HCT116 (cell line): ENCODE measurements around the gene AGPAT3. TPM values are rescaled to one million over a fixed set of nuclear protein-coding genes. Genes with fewer than 3 reads are reported as not detected.

ENCODE experiments used
- ATAC-seq: fragments of 200-7000 bp; cut with Tn5 transposase; 2 replicates; pipeline ENCODE4 v1.9.1; 2020; ENCODE audit warnings: mild to moderate bottlenecking, moderate library complexity
- BruUV-seq: library from RNA; stranded (reverse); fragments of 400-500 nt; replicated peaks from 2 replicates; lab custom pipeline; 2021; lab: Mats Ljungman, UMichigan
- CTCF ChIA-PET: fragments of 300-600 bp; sonication (Branson Sonifier 250); formaldehyde crosslinking; loops from one replicate; lab custom pipeline; 2021; ENCODE audit warnings: antibody characterized with exemption; lab: Charles Lee
- POLR2A ChIA-PET: fragments of 300-600, 350-600 bp; sonication (Branson Sonifier 250); formaldehyde crosslinking; loops from one replicate; lab custom pipeline; 2021; ENCODE audit warnings: antibody characterized with exemption; lab: Charles Lee
- RAD21 ChIA-PET, 2 experiments: fragments of 300-600 bp; sonication (Branson Sonifier 250); formaldehyde crosslinking; loops; one replicate each; lab custom pipeline; 2023; ENCODE audit warnings: low total read pairs in 2 of 2; ENCODE audit not compliant: uncharacterized antibody in 2 of 2, unreplicated experiment in 2 of 2, low non-redundant PET in 1 of 2; lab: Charles Lee
- DNase-seq: peaks from one replicate; pipeline ENCODE4 v3.0.0-alpha.2; 2010; ENCODE audit warnings: low read depth, low spot score
- H2AFZ ChIP-seq: fragments of 200-600 bp; shearing (Covaris generic), sonication (generic); 2 replicates; pipeline ENCODE4 v1.6.1; 2017; ENCODE audit warnings: low read depth, mixed run types, mixed read lengths, antibody characterized with exemption, low read length; ENCODE audit not compliant: poor library complexity, severe bottlenecking
- H3K27ac ChIP-seq: 2 replicates; pipeline ENCODE4 v1.5.1; 2012; ENCODE audit warnings: low read depth, low read length
- H3K27me3 ChIP-seq: fragments of 200-600 bp; sonication (generic); 2 replicates; pipeline ENCODE4 v1.6.1; 2016; ENCODE audit warnings: mixed run types, low read length, mixed read lengths; ENCODE audit not compliant: insufficient read depth
- H3K36me3 ChIP-seq, 2 experiments: fragments of 200-500 bp in 1 of 2; fragments of 200-600 bp in 1 of 2; sonication (Bioruptor generic) in 1 of 2; sonication (generic) in 1 of 2; 2 replicates each; pipeline versions ENCODE4 v1.5.1 to v1.6.1; 2014 to 2016; ENCODE audit warnings: low read length in 2 of 2, inconsistent platforms in 1 of 2, mixed read lengths in 1 of 2, mixed run types in 1 of 2; ENCODE audit not compliant: insufficient read depth in 2 of 2, control insufficient read depth in 1 of 2
- H3K4me1 ChIP-seq, 2 experiments: fragments of 200-600 bp in 1 of 2; sonication (generic) in 1 of 2; 2 replicates each; pipeline versions ENCODE4 v1.5.1 to v1.6.1; 2012 to 2017; ENCODE audit warnings: low read length in 2 of 2, inconsistent platforms in 1 of 2, mild to moderate bottlenecking in 1 of 2, mixed read lengths in 1 of 2, mixed run types in 1 of 2, moderate library complexity in 1 of 2; ENCODE audit not compliant: insufficient read depth in 2 of 2, control insufficient read depth in 1 of 2
- H3K4me2 ChIP-seq: fragments of 200-600 bp; sonication (generic); 2 replicates; pipeline ENCODE4 v1.6.1; 2017; ENCODE audit warnings: mixed run types, low read length, mixed read lengths
- H3K4me3 ChIP-seq, 2 experiments: fragments of 200-600 bp in 1 of 2; sonication (generic) in 1 of 2; replicated peaks in 1 of 2; 2 replicates each; pipeline ENCODE4 v1.5.1; 2011 to 2016; ENCODE audit warnings: low read length in 2 of 2, control low read depth in 1 of 2, low read depth in 1 of 2, mild to moderate bottlenecking in 1 of 2, mixed read lengths in 1 of 2, mixed run types in 1 of 2
- H3K79me2 ChIP-seq: fragments of 200-600 bp; sonication (generic); 2 replicates; pipeline ENCODE4 v1.6.1; 2017; ENCODE audit warnings: mild to moderate bottlenecking, mixed run types, low read length, moderate library complexity, mixed read lengths; ENCODE audit not compliant: insufficient read depth
- H3K9ac ChIP-seq: fragments of 200-600 bp; sonication (generic); 2 replicates; pipeline ENCODE4 v1.6.1; 2016; ENCODE audit warnings: low read length, mixed read lengths
- H3K9me2 ChIP-seq: fragments of 200-600 bp; sonication (generic), shearing (Covaris generic); 2 replicates; pipeline ENCODE4 v1.6.1; 2017; ENCODE audit warnings: mixed run types, mild to moderate bottlenecking, moderate library complexity; ENCODE audit not compliant: insufficient read depth
- H3K9me3 ChIP-seq, 2 experiments: fragments of 200-500 bp in 1 of 2; fragments of 200-600 bp in 1 of 2; sonication (Bioruptor generic) in 1 of 2; sonication (generic) in 1 of 2; 2 replicates each; pipeline ENCODE4 v1.6.1; 2014 to 2017; ENCODE audit warnings: low read length in 2 of 2, mixed read lengths in 2 of 2, inconsistent platforms in 1 of 2, low read depth in 1 of 2, mild to moderate bottlenecking in 1 of 2, mixed run types in 1 of 2, moderate library complexity in 1 of 2; ENCODE audit not compliant: control insufficient read depth in 1 of 2, insufficient read depth in 1 of 2
- H4K20me1 ChIP-seq: fragments of 200-600 bp; sonication (generic), shearing (Covaris generic); 2 replicates; pipeline ENCODE4 v1.6.1; 2017; ENCODE audit warnings: mixed run types, mild to moderate bottlenecking, moderate library complexity; ENCODE audit not compliant: insufficient read depth
- CBX3 ChIP-seq: IDR thresholded peaks from 2 replicates; pipeline ENCODE4 v1.6.1; 2012; ENCODE audit warnings: low read depth
- CEBPB ChIP-seq: IDR thresholded peaks from 2 replicates; pipeline ENCODE4 v1.6.1; 2012; ENCODE audit warnings: low read depth
- EGR1 ChIP-seq: IDR thresholded peaks from 2 replicates; pipeline ENCODE4 v1.6.1; 2012; ENCODE audit warnings: low read depth
- ELF1 ChIP-seq: IDR thresholded peaks from 2 replicates; pipeline ENCODE4 v1.6.1; 2012; ENCODE audit warnings: low read depth, borderline replicate concordance
- EZH2 ChIP-seq: fragments of 200-600 bp; sonication (generic); IDR thresholded peaks from 2 replicates; pipeline ENCODE4 v1.6.1; 2017; ENCODE audit warnings: antibody characterized with exemption, mixed run types
- EZH2phosphoT487 ChIP-seq: fragments of 200-600 bp; IDR thresholded peaks from 2 replicates; pipeline ENCODE4 v1.6.1; 2018; ENCODE audit warnings: antibody characterized with exemption, borderline replicate concordance
- FOSL1 ChIP-seq: IDR thresholded peaks from 2 replicates; pipeline ENCODE4 v1.6.1; 2012; ENCODE audit warnings: low read depth
- JUND ChIP-seq: IDR thresholded peaks from 2 replicates; pipeline ENCODE4 v1.6.1; 2012
- MAX ChIP-seq: IDR thresholded peaks from 2 replicates; pipeline ENCODE4 v1.6.1; 2012
- RAD21 ChIP-seq: IDR thresholded peaks from 2 replicates; pipeline ENCODE4 v1.6.1; 2012; ENCODE audit warnings: low read depth, mild to moderate bottlenecking
- REST ChIP-seq: IDR thresholded peaks from 2 replicates; pipeline ENCODE4 v1.6.1; 2012; ENCODE audit warnings: low read depth
- SP1 ChIP-seq: IDR thresholded peaks from 2 replicates; pipeline ENCODE4 v1.6.1; 2012; ENCODE audit warnings: low read depth
- SRF ChIP-seq: IDR thresholded peaks from 2 replicates; pipeline ENCODE4 v1.6.1; 2012; ENCODE audit warnings: low read depth
- YY1 ChIP-seq: IDR thresholded peaks from 2 replicates; pipeline ENCODE4 v1.6.1; 2011; ENCODE audit warnings: low read length, low read depth, moderate library complexity, mild to moderate bottlenecking; ENCODE audit not compliant: insufficient replicate concordance; ENCODE audit errors: extremely low read depth
- ZBTB33 ChIP-seq: IDR thresholded peaks from 2 replicates; pipeline ENCODE4 v1.6.1; 2011; ENCODE audit warnings: mild to moderate bottlenecking, low read length, moderate library complexity; ENCODE audit not compliant: insufficient replicate concordance; ENCODE audit errors: extremely low read depth
- ZFX ChIP-seq: fragments of 450-650 bp; IDR thresholded peaks from 2 replicates; pipeline ENCODE4 v1.6.1; 2017
- intact Hi-C: fragments of 100-400 bp; cut with micrococcal nuclease; formaldehyde crosslinking; loops from 2 replicates; pipeline ENCODE4 v1.10.0; 2022
- total RNA-seq: library from RNA; stranded (reverse); gene quantifications from one replicate; pipeline ENCODE4 v1.2.1, GENCODE V29; 2021; ENCODE audit not compliant: unreplicated experiment

AGPAT3 gene
- total RNA-seq, 1 experiment from 2014 or later: 54.1 TPM

- TF ChIP-seq RAD21 (no peak), EGR1 (no peak), ZFX (no peak), ELF1 (no peak), REST (no peak), SRF (no peak), CBX3 (no peak), FOSL1 (no peak), EZH2 (no peak), YY1 (no peak), MAX (no peak), CEBPB (no peak), JUND (no peak), EZH2phosphoT487 (no peak), ZBTB33 (no peak), SP1 (no peak)
- CTCF ChIA-PET: interaction anchor here (1.2 kb wide), 1 partner anchor 17 kb away, joined by 3 read pairs; no protein-coding TSS in a partner anchor
- H3K27ac ChIP-seq: no peak overlapping the region
- no peak overlapping the region for H2AFZ ChIP-seq
- peaks cover 8 to 9% of the 10 kb centered on the region in 2 experiments for H3K4me1 ChIP-seq
- peaks cover 19% of the 10 kb centered on the region; the same call in 1 of the 2 replicates for H3K79me2 ChIP-seq
- RAD21 ChIA-PET: no interaction called here
- ATAC-seq: no peak
- H3K9ac ChIP-seq: no peak overlapping the region
- H3K9me2 ChIP-seq: no peaks in the 10 kb centered on the region
- H3K36me3 ChIP-seq: no peaks in the 10 kb centered on the region
- H3K4me2 ChIP-seq: no peak overlapping the region
- intact Hi-C loops: no loop called here
- H3K27me3 ChIP-seq: no peaks in the 10 kb centered on the region
- no peaks in the 10 kb centered on the region for H4K20me1 ChIP-seq
- H3K4me3 ChIP-seq: no peak overlapping the region
- H3K9me3 ChIP-seq: no peaks in the 10 kb centered on the region
- POLR2A ChIA-PET: no interaction called here
- BruUV-seq: no TSS peak
- no peak for DNase-seq
Observed at GRCh38 chr21:43921571-43921978, 56.6 kb downstream of the AGPAT3 start.
